Measurements from ENCODE around the gene UNK.

GRCh38 chr17:75767881-75768280 is 16.7 kb upstream of the UNK start:
- TF ChIP-seq CTCF (IDR thresholded peaks at IDR 0.05; ENCODE audit: insufficient read depth, low read depth, low read length) (no peak), EZH2 (IDR thresholded peaks at IDR 0.05; ENCODE audit: insufficient read depth, low read length) (no peak)

All from astrocyte (in vitro differentiated cells and primary cell).